ENCODE data around the gene SLC26A5.

The SLC26A5 gene

GRCh38 chr7:103347507-103348267 is 98.3 kb downstream of the SLC26A5 start, which contains the start of gene PSMC2:
TSS of gene PSMC2 (plus strand) at chr7:103347643. CDS start at chr7:103347712, 69 bp downstream.
- peak; percentile 74 for DNase-seq

- no peak for DNase-seq
These were observed 99.6 kb downstream of the SLC26A5 start for GRCh38 chr7:103346396-103346795.

GRCh38 chr7:103344453-103345149 is 101.4 kb downstream of the SLC26A5 start, which contains the start of gene DNAJC2:
TSS of gene DNAJC2 (minus strand) at chr7:103344767. CDS start at chr7:103344622, 145 bp downstream.
- peak; percentile 80 for DNase-seq

GRCh38 chr7:103343758-103344452 is 102.1 kb downstream of the SLC26A5 start:
- DNase-seq, result peak; percentile 19

GRCh38 chr7:103343332-103343731 is 102.7 kb downstream of the SLC26A5 start:
- no peak for DNase-seq

GRCh38 chr7:103341466-103341865 is 104.5 kb downstream of the SLC26A5 start:
- DNase-seq, result no peak

- no peak for DNase-seq
These were observed 107.1 kb downstream of the SLC26A5 start for GRCh38 chr7:103338864-103339263.

DNA sequence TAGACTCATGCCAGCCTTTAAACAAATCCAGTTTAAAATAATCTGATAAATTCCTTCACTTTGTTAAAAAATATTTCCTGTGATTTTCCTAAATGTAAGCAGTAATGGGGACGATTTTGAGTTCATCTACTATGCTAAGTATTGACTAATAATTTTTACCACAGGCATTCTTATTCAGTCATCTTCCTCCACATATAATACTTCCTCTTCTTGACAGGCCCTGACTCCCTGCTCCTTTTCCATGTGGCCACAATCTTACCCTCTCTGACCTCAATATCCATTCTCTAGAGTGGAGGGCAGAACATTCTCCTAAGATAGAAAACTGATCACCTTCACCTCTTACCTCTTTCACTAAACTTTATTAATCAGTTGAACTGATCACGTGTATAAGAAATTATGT is 109.2 kb downstream of the SLC26A5 start:
- no peak for DNase-seq

GRCh38 chr7:103325744-103326143 is 120.3 kb downstream of the SLC26A5 start:
- no peak for DNase-seq
